NCI-H82 treated with DMSO at 0.1 percent for 48 hours (cell line): ENCODE measurements around the gene KRT72.

Source experiments
- DNase-seq: peaks from one replicate; lab custom pipeline; 2025; ENCODE audit not compliant: unreplicated experiment; lab: John Stamatoyannopoulos, UW

Gene KRT72

GRCh38 chr12:52600941-52601481 is at the start of gene KRT72:
TSS of gene KRT72 (minus strand) at chr12:52601463. CDS start at chr12:52601452, 11 bp downstream.
- DNase-seq, result no peak

- DNase-seq, result no peak
Observed at GRCh38 chr12:52650520-52651081, 49.3 kb upstream of the KRT72 start.

- DNase-seq, result no peak
Observed at GRCh38 chr12:52649066-52649465, 47.8 kb upstream of the KRT72 start.

GRCh38 chr12:52648012-52648550 is 46.8 kb upstream of the KRT72 start:
- no peak for DNase-seq

- no peak for DNase-seq
Observed at GRCh38 chr12:52647601-52648000, 46.3 kb upstream of the KRT72 start.

GRCh38 chr12:52646613-52647012 is 45.4 kb upstream of the KRT72 start:
- DNase-seq, result no peak

- no peak for DNase-seq
Observed at GRCh38 chr12:52645982-52646381, 44.7 kb upstream of the KRT72 start.

- no peak for DNase-seq
Observed at GRCh38 chr12:52645120-52645761, 44.0 kb upstream of the KRT72 start.

- DNase-seq, result no peak
Observed at GRCh38 chr12:52644078-52644415, 42.8 kb upstream of the KRT72 start.

GRCh38 chr12:52643233-52644077 is 42.2 kb upstream of the KRT72 start:
- DNase-seq, result no peak

- DNase-seq, result no peak
Observed at GRCh38 chr12:52641468-52641867, 40.2 kb upstream of the KRT72 start.

- DNase-seq, result no peak
Observed at GRCh38 chr12:52637299-52637698, 36.0 kb upstream of the KRT72 start.

GRCh38 chr12:52636592-52637258 is 35.5 kb upstream of the KRT72 start:
- no peak for DNase-seq

GRCh38 chr12:52636189-52636588 is 34.9 kb upstream of the KRT72 start:
- no peak for DNase-seq

- no peak for DNase-seq
Observed at GRCh38 chr12:52634266-52635056, 33.2 kb upstream of the KRT72 start.

- no peak for DNase-seq
Observed at GRCh38 chr12:52633383-52633782, 32.1 kb upstream of the KRT72 start.

GRCh38 chr12:52632656-52633055 is 31.4 kb upstream of the KRT72 start:
- DNase-seq, result no peak

GRCh38 chr12:52631676-52632459 is 30.6 kb upstream of the KRT72 start:
- no peak for DNase-seq

GRCh38 chr12:52631264-52631663 is 30.0 kb upstream of the KRT72 start:
- no peak for DNase-seq
